ENCODE data around the gene FAM13A.

GRCh38 chr4:89007338-89007939 lies 49.5 kb downstream of the FAM13A start:
- no peak for TF ChIP-seq POLR2A (IDR thresholded peaks at IDR 0.05)
- TF ChIP-seq CTCF (IDR thresholded peaks at IDR 0.05) = no peak
